ENCODE data around the gene PPP6R2. TPM values are rescaled to one million over a fixed set of nuclear protein-coding genes. Genes with fewer than 3 reads are reported as not detected.

PPP6R2 gene
- total RNA-seq, 3 donors from 2014 or later (not counting 1 experiment from before 2014, with no cell fraction given) = 76.0 to 103 (median 78.1) TPM

DNA sequence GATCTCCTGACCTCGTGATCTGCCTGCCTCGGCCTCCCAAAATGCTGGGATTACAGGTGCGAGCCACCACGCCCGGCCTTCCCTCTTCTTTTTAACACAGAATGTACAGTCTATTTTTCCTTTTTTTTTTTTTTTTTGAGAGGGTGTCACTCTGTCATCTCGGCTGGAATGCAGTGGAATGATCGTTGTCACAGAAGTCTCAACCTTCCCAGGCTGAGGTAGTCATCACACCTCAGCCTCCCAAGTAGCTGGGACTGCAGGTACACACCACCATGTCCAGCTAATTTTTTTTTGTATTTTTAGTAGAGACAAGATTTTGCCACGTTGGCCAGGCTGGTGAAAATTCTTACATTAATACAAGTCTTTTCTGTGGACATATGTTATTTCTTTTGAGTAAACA lies 13.1 kb downstream of the PPP6R2 start:
- intact Hi-C loops (cut with micrococcal nuclease) = no loop called here
- Mint-ChIP-seq H3K27me3 (ENCODE audit: low read depth in 2 of 2) (no peaks in the 10 kb centered on the region), H3K4me3 (no peak overlapping the region), H3K9me3 (no peaks in the 10 kb centered on the region), H3K36me3 (no peaks in the 10 kb centered on the region), H3K4me1 (peaks cover 11 to 26% of the 10 kb centered on the region in 2 donors), H3K27ac (no peak overlapping the region)
- Histone ChIP-seq H3K9me3 (ENCODE audit: control insufficient read depth, insufficient read depth, low read length) (no peaks in the 10 kb centered on the region), H3K4me1 (ENCODE audit: control insufficient read depth, insufficient read depth, low read length) (peaks cover 8% of the 10 kb centered on the region), H3K27ac (ENCODE audit: low read length) (no peak overlapping the region), H3K4me3 (ENCODE audit: low read length) (no peak overlapping the region), H3K27me3 (ENCODE audit: control insufficient read depth, insufficient read depth, low read length) (no peaks in the 10 kb centered on the region), H3K36me3 (ENCODE audit: control insufficient read depth, insufficient read depth, low read length) (peaks cover 13% of the 10 kb centered on the region)
- WGBS (ENCODE audit: insufficient coverage) = 95% methylated on average over 7 of the region's 8 CpGs
- TF ChIP-seq, protein P1, sequence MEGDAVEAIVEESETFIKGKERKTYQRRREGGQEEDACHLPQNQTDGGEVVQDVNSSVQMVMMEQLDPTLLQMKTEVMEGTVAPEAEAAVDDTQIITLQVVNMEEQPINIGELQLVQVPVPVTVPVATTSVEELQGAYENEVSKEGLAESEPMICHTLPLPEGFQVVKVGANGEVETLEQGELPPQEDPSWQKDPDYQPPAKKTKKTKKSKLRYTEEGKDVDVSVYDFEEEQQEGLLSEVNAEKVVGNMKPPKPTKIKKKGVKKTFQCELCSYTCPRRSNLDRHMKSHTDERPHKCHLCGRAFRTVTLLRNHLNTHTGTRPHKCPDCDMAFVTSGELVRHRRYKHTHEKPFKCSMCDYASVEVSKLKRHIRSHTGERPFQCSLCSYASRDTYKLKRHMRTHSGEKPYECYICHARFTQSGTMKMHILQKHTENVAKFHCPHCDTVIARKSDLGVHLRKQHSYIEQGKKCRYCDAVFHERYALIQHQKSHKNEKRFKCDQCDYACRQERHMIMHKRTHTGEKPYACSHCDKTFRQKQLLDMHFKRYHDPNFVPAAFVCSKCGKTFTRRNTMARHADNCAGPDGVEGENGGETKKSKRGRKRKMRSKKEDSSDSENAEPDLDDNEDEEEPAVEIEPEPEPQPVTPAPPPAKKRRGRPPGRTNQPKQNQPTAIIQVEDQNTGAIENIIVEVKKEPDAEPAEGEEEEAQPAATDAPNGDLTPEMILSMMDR (IDR thresholded peaks at IDR 0.05) = no peak
- DNase-seq (no peak), ATAC-seq (no peak)

DNA sequence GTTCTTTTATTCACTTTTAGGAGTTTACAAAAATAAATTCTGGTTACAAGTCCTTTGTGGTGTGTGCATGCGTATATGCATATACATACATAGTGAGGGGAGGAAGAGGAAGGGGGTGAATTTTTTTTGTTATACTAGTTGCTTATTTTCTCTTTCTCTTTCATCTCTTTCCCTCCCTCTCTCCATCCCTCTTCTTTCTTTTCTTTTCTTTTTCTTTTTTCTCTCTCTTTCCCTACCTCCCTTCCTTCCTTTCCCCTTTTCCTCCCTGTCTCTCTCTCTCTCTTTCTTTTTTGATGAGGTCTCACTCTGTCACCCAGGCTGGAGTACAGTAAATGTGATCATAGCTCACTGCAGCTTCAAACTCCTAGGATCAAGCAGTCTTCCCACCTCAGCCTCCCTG lies 14.1 kb downstream of the PPP6R2 start:
- H3K36me3 Mint-ChIP-seq = no peaks in the 10 kb centered on the region
- Histone ChIP-seq H3K36me3 (ENCODE audit: control insufficient read depth, insufficient read depth, low read length) (peaks cover 14% of the 10 kb centered on the region), H3K4me3 (ENCODE audit: low read length) (no peak overlapping the region), H3K4me1 (ENCODE audit: control insufficient read depth, insufficient read depth, low read length) (peaks cover 18% of the 10 kb centered on the region), H3K27me3 (ENCODE audit: control insufficient read depth, insufficient read depth, low read length) (no peaks in the 10 kb centered on the region), H3K9me3 (ENCODE audit: control insufficient read depth, insufficient read depth, low read length) (no peaks in the 10 kb centered on the region), H3K27ac (ENCODE audit: low read length) (no peak overlapping the region)
- ATAC-seq (no peak), DNase-seq (no peak)
- intact Hi-C loops (cut with micrococcal nuclease) = no loop called here
- no peaks in the 10 kb centered on the region for H3K9me3 Mint-ChIP-seq
- TF ChIP-seq, protein P1 (IDR thresholded peaks at IDR 0.05) = no peak
- no peaks in the 10 kb centered on the region for H3K27me3 Mint-ChIP-seq (ENCODE audit: low read depth in 2 of 2)
- WGBS (ENCODE audit: insufficient coverage) = no CpG with 5 or more reads among the region's 1 CpG
- H3K4me3 Mint-ChIP-seq = no peak overlapping the region
- H3K27ac Mint-ChIP-seq = peak overlapping the region; percentile 7
- H3K4me1 Mint-ChIP-seq = peaks cover 21 to 36% of the 10 kb centered on the region in 2 donors

DNA sequence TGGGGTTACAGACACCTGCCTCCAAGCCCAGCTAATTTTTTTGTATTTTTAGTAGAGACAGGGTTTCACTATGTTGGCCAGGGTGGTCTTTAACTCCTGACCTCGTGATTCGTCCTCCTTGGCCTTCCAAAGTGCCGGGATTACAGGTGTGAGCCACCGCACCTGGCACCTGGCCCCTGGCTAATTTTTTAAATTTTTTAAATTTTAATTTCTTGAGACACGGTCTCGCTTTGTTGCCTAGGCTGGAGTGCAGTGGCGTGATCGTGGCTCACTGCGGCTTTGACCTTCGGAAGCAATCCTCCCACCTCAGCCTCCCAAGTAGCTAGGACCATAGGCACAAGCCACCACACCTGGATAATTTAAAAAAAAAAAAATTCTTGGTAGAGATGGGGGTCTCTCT lies 14.6 kb downstream of the PPP6R2 start:
- Histone ChIP-seq H3K4me1 (ENCODE audit: control insufficient read depth, insufficient read depth, low read length) (peaks cover 24% of the 10 kb centered on the region), H3K9me3 (ENCODE audit: control insufficient read depth, insufficient read depth, low read length) (no peaks in the 10 kb centered on the region), H3K4me3 (ENCODE audit: low read length) (no peak overlapping the region), H3K27ac (ENCODE audit: low read length) (no peak overlapping the region), H3K27me3 (ENCODE audit: control insufficient read depth, insufficient read depth, low read length) (no peaks in the 10 kb centered on the region), H3K36me3 (ENCODE audit: control insufficient read depth, insufficient read depth, low read length) (peaks cover 17% of the 10 kb centered on the region)
- no peak overlapping the region for H3K4me3 Mint-ChIP-seq
- H3K4me1 Mint-ChIP-seq = peaks cover 27 to 41% of the 10 kb centered on the region in 2 donors
- no peaks in the 10 kb centered on the region for H3K27me3 Mint-ChIP-seq (ENCODE audit: low read depth in 2 of 2)
- no peak for DNase-seq
- intact Hi-C loops (cut with micrococcal nuclease) = no loop called here
- TF ChIP-seq, protein P1 (IDR thresholded peaks at IDR 0.05) = no peak
- H3K27ac Mint-ChIP-seq = peak overlapping the region; percentile 7
- H3K36me3 Mint-ChIP-seq = no peaks in the 10 kb centered on the region
- no peaks in the 10 kb centered on the region for H3K9me3 Mint-ChIP-seq
- 97% methylated on average over 7 of the region's 10 CpGs for WGBS (ENCODE audit: insufficient coverage)
- no peak for ATAC-seq

DNA sequence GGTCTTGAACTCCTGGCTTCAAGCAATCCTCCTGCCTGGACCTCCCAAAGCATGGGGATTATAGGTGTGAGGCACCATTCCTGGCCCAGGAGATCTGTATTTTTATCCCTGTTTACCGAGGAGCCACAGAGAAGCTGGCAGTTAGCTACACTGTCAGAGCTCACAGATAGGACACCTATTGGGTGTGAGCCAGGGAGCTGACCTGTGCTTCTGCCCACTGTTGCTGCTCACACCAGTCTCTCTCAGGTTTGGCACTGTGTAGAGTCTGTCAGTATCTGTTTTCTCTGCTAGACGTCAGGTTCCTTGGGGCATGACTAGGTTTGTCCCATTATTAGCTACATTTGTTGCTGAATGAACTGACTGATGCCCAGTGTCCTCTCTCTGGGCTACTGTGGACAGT lies 17.5 kb downstream of the PPP6R2 start:
- H3K27ac Mint-ChIP-seq = peak overlapping the region in 1 of 2 donors; percentile 55
- no peaks in the 10 kb centered on the region for H3K27me3 ChIP-seq (ENCODE audit: control insufficient read depth, insufficient read depth, low read length)
- TF ChIP-seq, protein P1 (IDR thresholded peaks at IDR 0.05) = no peak
- H3K9me3 Mint-ChIP-seq = no peaks in the 10 kb centered on the region
- H3K27me3 Mint-ChIP-seq (ENCODE audit: low read depth in 2 of 2) = no peaks in the 10 kb centered on the region
- DNase-seq (no peak), ATAC-seq (no peak)
- no peak overlapping the region for H3K4me3 ChIP-seq (ENCODE audit: low read length)
- H3K4me1 Mint-ChIP-seq = peaks cover 37 to 44% of the 10 kb centered on the region in 2 donors
- intact Hi-C loops (cut with micrococcal nuclease) = no loop called here
- no peak overlapping the region for H3K27ac ChIP-seq (ENCODE audit: low read length)
- peaks cover 33% of the 10 kb centered on the region for H3K4me1 ChIP-seq (ENCODE audit: control insufficient read depth, insufficient read depth, low read length)
- H3K4me3 Mint-ChIP-seq = no peak overlapping the region
- WGBS (ENCODE audit: insufficient coverage) = 90% methylated on average over 2 of the region's 2 CpGs
- peaks cover 12% of the 10 kb centered on the region for H3K36me3 ChIP-seq (ENCODE audit: control insufficient read depth, insufficient read depth, low read length)
- no peaks in the 10 kb centered on the region for H3K9me3 ChIP-seq (ENCODE audit: control insufficient read depth, insufficient read depth, low read length)
- H3K36me3 Mint-ChIP-seq = no peaks in the 10 kb centered on the region

All from natural killer cell (primary cell).